ENCODE results near the gene USH2A. TPM values are rescaled to one million over a fixed set of nuclear protein-coding genes. Genes with fewer than 3 reads are reported as not detected.

USH2A gene
- total RNA-seq, 1 experiment from 2014 or later: not detected

- ChIA-PET RAD21 (ENCODE audit: low non-redundant PET in 1 of 2, low total read pairs in 2 of 2, uncharacterized antibody in 2 of 2, unreplicated experiment in 2 of 2) (no interaction called here), POLR2A (no interaction called here), CTCF (no interaction called here)
- H3K9ac ChIP-seq (ENCODE audit: low read length): no peak overlapping the region
- H3K4me3 ChIP-seq (replicated peaks in 1 of 2; ENCODE audit: low read depth in 1 of 2, low read length in 2 of 2): no peak overlapping the region
- TF ChIP-seq YY1 (IDR thresholded peaks at IDR 0.05; ENCODE audit: extremely low read depth, insufficient replicate concordance, low read depth, low read length) (no peak), POLR2AphosphoS5 (IDR thresholded peaks at IDR 0.05; ENCODE audit: low read depth, low read length) (no peak), EGR1 (IDR thresholded peaks at IDR 0.05; ENCODE audit: low read depth) (no peak), CBX3 (IDR thresholded peaks at IDR 0.05; ENCODE audit: low read depth) (no peak), JUND (IDR thresholded peaks at IDR 0.05) (no peak)
- H3K27me3 ChIP-seq (ENCODE audit: insufficient read depth, low read length): no peaks in the 10 kb centered on the region
- intact Hi-C loops (cut with micrococcal nuclease): no loop called here
- no peak overlapping the region for H3K27ac ChIP-seq (ENCODE audit: low read depth, low read length)
- no TSS peak for BruUV-seq (replicated peaks)
- H3K4me2 ChIP-seq (ENCODE audit: low read length): no peak overlapping the region
- H3K36me3 ChIP-seq (ENCODE audit: control insufficient read depth in 1 of 2, insufficient read depth in 2 of 2, low read length in 2 of 2): no peaks in the 10 kb centered on the region
- no peaks in the 10 kb centered on the region for H3K79me2 ChIP-seq (ENCODE audit: insufficient read depth, low read length)
- no peaks in the 10 kb centered on the region for H3K4me1 ChIP-seq (ENCODE audit: control insufficient read depth in 1 of 2, insufficient read depth in 2 of 2, low read length in 2 of 2)
- H2AFZ ChIP-seq (ENCODE audit: low read depth, low read length, poor library complexity, severe bottlenecking): no peak overlapping the region
- no peak for DNase-seq (ENCODE audit: low read depth, low spot score)
- ATAC-seq: no peak
- H4K20me1 ChIP-seq (ENCODE audit: insufficient read depth): no peaks in the 10 kb centered on the region
- H3K9me2 ChIP-seq (ENCODE audit: insufficient read depth): no peaks in the 10 kb centered on the region
- H3K9me3 ChIP-seq (ENCODE audit: control insufficient read depth in 1 of 2, insufficient read depth in 1 of 2, low read depth in 1 of 2, low read length in 2 of 2): no peaks in the 10 kb centered on the region
These were observed 378.7 kb downstream of the USH2A start for GRCh38 chr1:216044538-216044937.

- POLR2A ChIA-PET: no interaction called here
- Histone ChIP-seq H3K27ac (ENCODE audit: low read depth, low read length) (no peak overlapping the region), H3K9me2 (ENCODE audit: insufficient read depth) (no peaks in the 10 kb centered on the region), H3K79me2 (ENCODE audit: insufficient read depth, low read length) (no peaks in the 10 kb centered on the region), H3K9me3 (ENCODE audit: control insufficient read depth in 1 of 2, insufficient read depth in 1 of 2, low read depth in 1 of 2, low read length in 2 of 2) (no peaks in the 10 kb centered on the region), H3K4me2 (ENCODE audit: low read length) (no peak overlapping the region), H4K20me1 (ENCODE audit: insufficient read depth) (no peaks in the 10 kb centered on the region), H3K4me3 (replicated peaks in 1 of 2; ENCODE audit: low read depth in 1 of 2, low read length in 2 of 2) (no peak overlapping the region), H3K27me3 (ENCODE audit: insufficient read depth, low read length) (no peaks in the 10 kb centered on the region), H3K36me3 (ENCODE audit: control insufficient read depth in 1 of 2, insufficient read depth in 2 of 2, low read length in 2 of 2) (no peaks in the 10 kb centered on the region), H3K9ac (ENCODE audit: low read length) (no peak overlapping the region), H2AFZ (ENCODE audit: low read depth, low read length, poor library complexity, severe bottlenecking) (no peak overlapping the region), H3K4me1 (ENCODE audit: control insufficient read depth in 1 of 2, insufficient read depth in 2 of 2, low read length in 2 of 2) (no peaks in the 10 kb centered on the region)
- ATAC-seq (no peak), DNase-seq (ENCODE audit: low read depth, low spot score) (no peak)
- CTCF ChIA-PET: no interaction called here
- intact Hi-C loops (cut with micrococcal nuclease): no loop called here
- BruUV-seq (replicated peaks): no TSS peak
- TF ChIP-seq CEBPB (IDR thresholded peaks at IDR 0.05; ENCODE audit: low read depth): no peak
- no peak for TF ChIP-seq EZH2phosphoT487 (IDR thresholded peaks at IDR 0.05; ENCODE audit: borderline replicate concordance)
- no peak for TF ChIP-seq YY1 (IDR thresholded peaks at IDR 0.05; ENCODE audit: extremely low read depth, insufficient replicate concordance, low read depth, low read length)
- peak; percentile 32; the same call in 1 of the 2 replicates for TF ChIP-seq RAD21 (IDR thresholded peaks at IDR 0.05; ENCODE audit: low read depth)
- TF ChIP-seq CTCF (IDR thresholded peaks at IDR 0.05 in 2 of 3, conservative IDR thresholded peaks at IDR 0.05 in 1 of 3; ENCODE audit: borderline replicate concordance in 1 of 3, insufficient read depth in 1 of 3, low read depth in 2 of 3, low read length in 2 of 3): peak in 2 of 3 experiments; percentile 26 to 27; a peak in 3 of 6 replicates
- TF ChIP-seq TCF7L2 (IDR thresholded peaks at IDR 0.05; ENCODE audit: borderline replicate concordance, extremely low read depth, insufficient read depth, insufficient read length): no peak
- no peak for TF ChIP-seq SIN3A (IDR thresholded peaks at IDR 0.05; ENCODE audit: low read depth)
- RAD21 ChIA-PET (ENCODE audit: low non-redundant PET in 1 of 2, low total read pairs in 2 of 2, uncharacterized antibody in 2 of 2, unreplicated experiment in 2 of 2): no interaction called here
These were observed 388.7 kb downstream of the USH2A start for GRCh38 chr1:216034506-216034905.

All from HCT116 (cell line).